GM13977 (cell line): Measurements from ENCODE around the gene SMIM14.
"Not testable (repeated sequence)": the region's sequence is repeated elsewhere in the genome, so short reads cannot be mapped to it uniquely, and the experiment has no call there.

Experiments used
- DNase-seq: peaks from one replicate; pipeline ENCODE4 v3.0.0; 2012; ENCODE audit warnings: low spot score
- in situ Hi-C: fragments of 300-500 bp; cut with MboI; formaldehyde crosslinking; loops from one replicate; pipeline ENCODE4 v1.12.0; 2022; ENCODE audit warnings: low sequenced_read_pairs, low pct_unique_long_range_greater_than_20kb, mixed read lengths, inconsistent platforms; ENCODE audit not compliant: unreplicated experiment
- TF ChIP-seq, protein P1 (sequence below): IDR thresholded peaks from 2 replicates; pipeline ENCODE4 v1.5.1; 2012; ENCODE audit warnings: mild to moderate bottlenecking, control low read depth; ENCODE audit not compliant: insufficient read depth; ENCODE audit errors: extremely low read depth, missing control alignments

SMIM14 gene

DNA sequence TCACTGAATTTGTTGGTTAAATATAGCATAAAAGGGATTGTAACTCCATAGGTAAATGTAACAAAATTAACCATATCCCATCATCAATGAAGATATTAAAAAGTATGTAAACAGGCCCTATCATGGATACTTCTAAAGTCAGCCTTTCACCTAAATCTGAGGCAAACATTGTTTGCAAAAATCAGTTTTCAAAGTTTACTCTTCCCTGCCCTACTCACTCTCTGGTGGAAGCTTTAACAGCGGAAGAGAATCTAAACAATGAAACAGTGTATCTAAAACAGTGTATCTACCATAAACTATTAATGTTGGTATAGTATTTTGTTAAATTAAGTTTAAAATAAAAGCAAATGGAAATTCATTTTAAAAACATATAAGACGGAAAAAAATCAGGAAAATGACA lies 21.1 kb downstream of the SMIM14 start:
- TF ChIP-seq, protein P1, sequence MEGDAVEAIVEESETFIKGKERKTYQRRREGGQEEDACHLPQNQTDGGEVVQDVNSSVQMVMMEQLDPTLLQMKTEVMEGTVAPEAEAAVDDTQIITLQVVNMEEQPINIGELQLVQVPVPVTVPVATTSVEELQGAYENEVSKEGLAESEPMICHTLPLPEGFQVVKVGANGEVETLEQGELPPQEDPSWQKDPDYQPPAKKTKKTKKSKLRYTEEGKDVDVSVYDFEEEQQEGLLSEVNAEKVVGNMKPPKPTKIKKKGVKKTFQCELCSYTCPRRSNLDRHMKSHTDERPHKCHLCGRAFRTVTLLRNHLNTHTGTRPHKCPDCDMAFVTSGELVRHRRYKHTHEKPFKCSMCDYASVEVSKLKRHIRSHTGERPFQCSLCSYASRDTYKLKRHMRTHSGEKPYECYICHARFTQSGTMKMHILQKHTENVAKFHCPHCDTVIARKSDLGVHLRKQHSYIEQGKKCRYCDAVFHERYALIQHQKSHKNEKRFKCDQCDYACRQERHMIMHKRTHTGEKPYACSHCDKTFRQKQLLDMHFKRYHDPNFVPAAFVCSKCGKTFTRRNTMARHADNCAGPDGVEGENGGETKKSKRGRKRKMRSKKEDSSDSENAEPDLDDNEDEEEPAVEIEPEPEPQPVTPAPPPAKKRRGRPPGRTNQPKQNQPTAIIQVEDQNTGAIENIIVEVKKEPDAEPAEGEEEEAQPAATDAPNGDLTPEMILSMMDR = no peak
- no peak for DNase-seq
- in situ Hi-C loops = no loop called here

- no peak for DNase-seq
- TF ChIP-seq, protein P1 = no peak
- in situ Hi-C loops = no loop called here
Measured at GRCh38 chr4:39616651-39617050, 22.0 kb downstream of the SMIM14 start.

- DNase-seq, in situ Hi-C loops: not testable (repeated sequence)
Measured at GRCh38 chr4:39616112-39616511, 22.6 kb downstream of the SMIM14 start.

DNA sequence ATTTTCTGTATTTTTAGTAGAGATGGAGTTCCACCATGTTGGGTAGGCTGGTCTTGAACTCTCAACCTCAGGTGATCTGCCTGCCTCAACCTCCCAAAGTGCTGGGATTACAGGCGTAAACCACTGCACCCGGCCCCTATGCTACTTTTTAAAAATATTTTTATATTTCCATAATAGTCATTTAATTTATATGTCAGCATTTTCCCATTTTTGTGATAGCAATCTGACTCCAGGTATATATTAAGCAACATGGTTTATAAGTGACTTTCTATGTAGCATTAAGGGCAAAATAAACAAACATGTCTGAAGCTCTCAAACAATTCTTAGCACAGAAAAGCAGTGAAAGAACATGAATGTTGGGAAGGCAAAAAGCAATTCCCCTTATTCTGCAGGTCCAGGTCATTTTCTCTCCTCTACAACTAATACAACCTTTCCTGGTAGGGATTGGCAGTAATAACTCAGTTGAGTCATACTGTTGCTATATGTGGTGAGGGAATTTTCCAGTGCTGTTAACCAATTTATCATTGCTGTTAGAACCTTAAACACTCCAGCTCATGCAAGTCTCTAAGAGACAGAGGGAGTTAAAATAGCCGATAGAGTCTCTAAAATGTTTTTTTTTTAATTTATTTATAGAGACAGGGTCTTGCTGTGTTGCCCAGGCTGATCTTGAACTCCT lies 24.0 kb downstream of the SMIM14 start:
- in situ Hi-C loops = no loop called here
- TF ChIP-seq, protein P1 = no peak
- no peak for DNase-seq

DNA sequence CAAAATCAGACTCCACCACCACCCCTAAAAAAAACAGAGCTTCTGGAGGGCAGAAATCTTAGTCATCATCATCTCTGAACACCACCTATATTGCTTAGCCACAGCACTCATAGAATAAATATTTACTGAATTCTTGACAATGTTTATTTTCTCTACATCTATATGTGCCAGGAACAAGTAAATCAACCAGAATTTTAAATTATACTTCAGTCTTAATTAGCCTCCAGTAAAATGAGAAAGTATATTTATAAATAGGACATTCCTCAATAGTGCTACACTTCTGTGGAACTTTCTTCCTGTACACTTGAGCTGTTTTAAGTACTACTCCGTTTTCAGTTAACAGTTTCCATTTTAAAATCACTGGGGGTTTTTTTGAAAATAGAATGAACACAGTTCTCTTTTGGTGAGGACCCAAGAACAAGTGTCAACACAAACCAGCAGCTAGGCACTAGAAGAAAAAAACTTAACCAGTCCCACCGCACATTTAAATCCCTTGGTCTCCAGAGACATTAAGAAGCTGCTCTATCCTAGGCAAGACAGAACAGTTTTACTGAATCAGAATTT lies 25.5 kb downstream of the SMIM14 start:
- no peak for DNase-seq
- TF ChIP-seq, protein P1 = no peak
- in situ Hi-C loops = no loop called here

DNA sequence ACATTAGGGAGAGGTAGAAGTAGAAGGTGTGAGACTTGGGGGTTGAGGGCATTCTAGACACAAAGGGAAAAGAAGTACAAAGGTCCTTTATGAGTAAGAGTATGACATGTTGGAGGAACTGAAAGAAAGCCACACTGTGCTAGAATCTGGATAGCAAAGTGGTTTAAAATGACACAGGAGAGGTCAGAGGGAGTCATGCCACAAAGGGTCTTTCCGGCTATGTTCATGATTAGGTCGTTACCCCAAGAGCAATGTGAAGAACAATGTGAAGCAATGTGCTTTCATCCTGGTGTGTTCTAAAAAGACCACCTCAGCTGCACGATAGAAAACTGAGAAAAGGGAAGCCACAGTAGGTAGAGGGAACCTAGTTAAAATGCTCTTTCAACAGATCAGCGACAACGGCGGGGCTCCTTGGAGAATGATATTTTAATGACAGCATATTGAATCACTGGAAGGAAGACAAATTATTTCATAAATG lies 29.2 kb downstream of the SMIM14 start:
- DNase-seq = peak; percentile 46
- TF ChIP-seq, protein P1 = no peak
- in situ Hi-C loops = no loop called here

DNA sequence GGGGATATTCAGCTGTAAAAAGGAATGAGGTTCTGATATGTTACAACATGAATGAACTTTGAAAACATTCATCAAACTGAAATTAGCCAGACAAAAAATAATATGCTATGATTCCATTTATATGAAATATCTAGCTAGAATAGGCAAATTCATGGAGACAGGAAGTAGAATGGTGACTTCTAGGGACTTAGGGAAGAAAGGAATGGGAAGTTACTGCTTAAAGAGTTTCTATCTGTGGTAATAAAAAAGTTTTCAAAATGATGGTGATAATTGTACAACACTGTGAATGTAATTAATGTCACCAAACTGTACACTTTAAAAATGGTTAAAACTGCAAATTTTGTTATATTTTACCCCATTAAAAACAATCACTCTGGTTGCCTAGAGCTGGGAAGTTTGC lies 30.2 kb downstream of the SMIM14 start:
- TF ChIP-seq, protein P1 = no peak
- DNase-seq = no peak
- in situ Hi-C loops = no loop called here
